Mucosa of descending colon (tissue), 3 donors: Measurements from ENCODE around the gene ATP13A3. TPM values are rescaled to one million over a fixed set of nuclear protein-coding genes. Genes with fewer than 3 reads are reported as not detected.

ENCODE experiments used
- ATAC-seq: fragments of 200-7000 bp; cut with Tn5 transposase; one replicate; pipeline ENCODE4 v1.9.1; 2020; ENCODE audit warnings: mild to moderate bottlenecking, moderate library complexity
- DNase-seq, 3 donors: peaks; one replicate each; pipeline ENCODE4 v3.0.0-alpha.2; 2020
- H3K36me3 ChIP-seq: fragments of 200-600 bp; one replicate; pipeline ENCODE4 v1.8.0; 2021; ENCODE audit warnings: low read depth, mild to moderate bottlenecking
- H3K4me1 ChIP-seq: fragments of 200-600 bp; one replicate; pipeline ENCODE4 v1.8.0; 2021; ENCODE audit warnings: low read depth, mild to moderate bottlenecking
- H3K4me3 ChIP-seq: fragments of 200-600 bp; one replicate; pipeline ENCODE4 v1.8.0; 2021; ENCODE audit warnings: mild to moderate bottlenecking
- H3K9me3 ChIP-seq: fragments of 200-600 bp; one replicate; pipeline ENCODE4 v1.8.0; 2021; ENCODE audit warnings: mild to moderate bottlenecking
- CTCF ChIP-seq: fragments of 200-600 bp; IDR thresholded peaks from one replicate; pipeline ENCODE4 v1.8.0; 2022; ENCODE audit warnings: antibody characterized with exemption, mild to moderate bottlenecking
- intact Hi-C, 2 donors: fragments of 100-400 bp; cut with DNase I in 1 of 2; cut with micrococcal nuclease in 1 of 2; formaldehyde crosslinking; loops; one replicate each; pipeline versions ENCODE4 v1.11.0 to v1.11.1; 2022; cut with DNase I, micrococcal nuclease
- total RNA-seq, 3 donors: library from RNA; stranded (reverse); fragmentation: NEBNext Ultra II Directional in 2 of 3; extraction: Animal tissue kit (Norgen Biotek cat#: 25700) in 2 of 3; gene quantifications; one replicate each; pipeline versions ENCODE4 v1.2.1 to v1.2.4, GENCODE V29; 2021 to 2023
- donor health status: DM: no; HTN: no; CAD: no; lungs with moderate emphysema.
- donor health status: DM: no; HTN: no; CAD: no.
- donor health status: DM: no; HTN: yes; CAD: no.

ATP13A3 gene
- total RNA-seq, 3 donors from 2014 or later: 76.2 to 96.1 (median 83.9) TPM

GRCh38 chr3:194386648-194387047 lies 100.2 kb downstream of the ATP13A3 start:
- no peak for ATAC-seq
- TF ChIP-seq CTCF: no peak
- H3K4me3 ChIP-seq: no peak overlapping the region
- no peaks in the 10 kb centered on the region for H3K9me3 ChIP-seq
- no peaks in the 10 kb centered on the region for H3K4me1 ChIP-seq
- intact Hi-C loops: no loop called here
- DNase-seq: no peak
- no peaks in the 10 kb centered on the region for H3K36me3 ChIP-seq

- no peak for DNase-seq
Measured at GRCh38 chr3:194386066-194386465, 100.7 kb downstream of the ATP13A3 start.

GRCh38 chr3:194384569-194385001 lies 102.2 kb downstream of the ATP13A3 start:
- no peak overlapping the region for H3K4me3 ChIP-seq
- H3K9me3 ChIP-seq: no peaks in the 10 kb centered on the region
- no peaks in the 10 kb centered on the region for H3K4me1 ChIP-seq
- intact Hi-C loops: no loop called here
- ATAC-seq (no peak), DNase-seq (no peak)
- no peaks in the 10 kb centered on the region for H3K36me3 ChIP-seq
- no peak for TF ChIP-seq CTCF

More at GRCh38 chr3:194386066-194386465, 100.7 kb downstream of the ATP13A3 start:
- Histone ChIP-seq H3K4me1 (no peaks in the 10 kb centered on the region), H3K9me3 (no peaks in the 10 kb centered on the region), H3K4me3 (no peak overlapping the region), H3K36me3 (no peaks in the 10 kb centered on the region)
- no peak for TF ChIP-seq CTCF
- no peak for ATAC-seq
- intact Hi-C loops: no loop called here

- TF ChIP-seq CTCF: no peak
- no peaks in the 10 kb centered on the region for H3K4me1 ChIP-seq
- intact Hi-C loops: no loop called here
- H3K36me3 ChIP-seq: no peaks in the 10 kb centered on the region
- no peak for DNase-seq
- no peak for ATAC-seq
- no peaks in the 10 kb centered on the region for H3K9me3 ChIP-seq
- H3K4me3 ChIP-seq: no peak overlapping the region
Measured at GRCh38 chr3:194384156-194384555, 102.6 kb downstream of the ATP13A3 start.

- intact Hi-C loops: no loop called here
- Histone ChIP-seq H3K4me3 (no peak overlapping the region), H3K9me3 (no peaks in the 10 kb centered on the region), H3K36me3 (no peaks in the 10 kb centered on the region), H3K4me1 (no peaks in the 10 kb centered on the region)
- TF ChIP-seq CTCF: no peak
- no peak for ATAC-seq
- DNase-seq: peak in 1 of 3 donors; percentile 3
Measured at GRCh38 chr3:194383276-194383940, 103.4 kb downstream of the ATP13A3 start.

- DNase-seq (no peak), ATAC-seq (no peak)
- no peaks in the 10 kb centered on the region for H3K36me3 ChIP-seq
- no peaks in the 10 kb centered on the region for H3K4me1 ChIP-seq
- no peak overlapping the region for H3K4me3 ChIP-seq
- intact Hi-C loops: no loop called here
- TF ChIP-seq CTCF: no peak
- H3K9me3 ChIP-seq: no peaks in the 10 kb centered on the region
Measured at GRCh38 chr3:194382892-194383223, 103.9 kb downstream of the ATP13A3 start.
